ACC112 (cell line): Measurements from ENCODE around the gene ISX.

Source experiments
- H2AFZ ChIP-seq: fragments of 200-600 bp; sonication (generic); one replicate; pipeline ENCODE4 v1.6.0; 2017; ENCODE audit warnings: antibody characterized with exemption, low read length; ENCODE audit not compliant: unreplicated experiment
- H3K27ac ChIP-seq: fragments of 200-600 bp; sonication (generic); 2 replicates; pipeline ENCODE4 v1.5.1; 2014; ENCODE audit warnings: low read depth, mild to moderate bottlenecking, antibody characterized with exemption, low read length, moderate library complexity
- H3K27me3 ChIP-seq: fragments of 200-600 bp; sonication (generic); 2 replicates; pipeline ENCODE4 v1.6.1; 2014; ENCODE audit warnings: mild to moderate bottlenecking, antibody characterized with exemption, low read length, moderate library complexity, mixed read lengths; ENCODE audit not compliant: insufficient read depth
- H3K36me3 ChIP-seq: fragments of 200-600 bp; sonication (generic); 2 replicates; pipeline ENCODE4 v1.6.1; 2016; ENCODE audit warnings: mild to moderate bottlenecking, antibody characterized with exemption, low read length, moderate library complexity, mixed read lengths; ENCODE audit not compliant: insufficient read depth
- H3K4me1 ChIP-seq: fragments of 200-600 bp; sonication (generic); one replicate; pipeline ENCODE4 v1.6.1; 2016; ENCODE audit warnings: low read length, mixed read lengths; ENCODE audit not compliant: insufficient read depth, unreplicated experiment, control insufficient read depth
- H3K4me3 ChIP-seq: fragments of 200-600 bp; sonication (generic); 2 replicates; pipeline ENCODE4 v1.5.1; 2014; ENCODE audit warnings: mild to moderate bottlenecking, low read depth, low read length
- H3K79me2 ChIP-seq: fragments of 200-600 bp; sonication (generic); one replicate; pipeline ENCODE4 v1.6.0; 2016; ENCODE audit warnings: low read length; ENCODE audit not compliant: control insufficient read depth, unreplicated experiment, insufficient read depth

ISX gene

DNA sequence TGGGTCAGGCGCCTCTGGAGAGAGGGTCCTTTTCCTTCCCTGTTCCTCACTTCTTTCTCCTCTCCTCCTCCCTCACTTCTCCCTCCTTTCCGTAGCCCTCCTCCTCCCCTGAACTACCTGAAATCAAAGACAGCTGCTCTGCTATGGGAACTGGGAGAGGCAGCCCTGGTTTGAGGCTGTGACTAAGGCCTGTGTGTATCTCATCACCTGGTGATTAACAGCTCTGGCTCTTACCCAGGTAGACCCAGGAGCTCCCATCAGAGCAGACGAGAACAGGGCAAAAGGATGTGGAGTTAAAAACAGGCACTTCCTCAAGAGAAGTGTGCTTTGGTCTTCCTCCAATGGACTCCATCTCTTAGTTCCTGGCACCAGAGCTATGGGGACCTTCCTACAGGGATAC, 5.8 kb downstream of the ISX start:
- Histone ChIP-seq H2AFZ (no peak overlapping the region), H3K27me3 (no peaks in the 10 kb centered on the region), H3K79me2 (no peaks in the 10 kb centered on the region), H3K36me3 (no peaks in the 10 kb centered on the region), H3K27ac (no peak overlapping the region), H3K4me1 (no peaks in the 10 kb centered on the region), H3K4me3 (no peak overlapping the region)

- Histone ChIP-seq H3K36me3 (no peaks in the 10 kb centered on the region), H3K79me2 (no peaks in the 10 kb centered on the region), H3K27me3 (no peaks in the 10 kb centered on the region), H3K4me1 (no peaks in the 10 kb centered on the region), H3K27ac (no peak overlapping the region), H2AFZ (no peak overlapping the region), H3K4me3 (no peak overlapping the region)
Observed at GRCh38 chr22:35072925-35073324, 7.0 kb downstream of the ISX start.

DNA sequence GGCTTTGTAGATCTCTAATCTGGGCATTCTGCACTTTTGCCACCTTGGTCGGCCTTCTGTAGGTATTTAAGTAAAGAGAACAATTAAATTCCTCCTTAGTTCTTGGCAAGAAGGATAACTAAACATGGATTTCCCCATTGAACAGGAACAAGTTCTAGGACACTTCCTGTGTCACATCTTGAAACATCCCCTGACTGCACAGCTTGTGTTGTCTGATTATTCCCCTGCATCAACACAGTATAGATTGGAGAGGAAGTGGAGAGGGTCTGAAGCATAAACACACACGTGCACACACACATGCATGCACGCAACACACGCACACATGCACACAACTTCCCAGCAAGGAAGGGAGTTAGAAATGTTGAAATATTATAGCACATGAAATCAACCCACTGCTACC, 8.6 kb downstream of the ISX start:
- Histone ChIP-seq H3K27me3 (no peaks in the 10 kb centered on the region), H3K79me2 (no peaks in the 10 kb centered on the region), H3K4me3 (no peak overlapping the region), H2AFZ (no peak overlapping the region), H3K4me1 (no peaks in the 10 kb centered on the region), H3K36me3 (no peaks in the 10 kb centered on the region), H3K27ac (no peak overlapping the region)

DNA sequence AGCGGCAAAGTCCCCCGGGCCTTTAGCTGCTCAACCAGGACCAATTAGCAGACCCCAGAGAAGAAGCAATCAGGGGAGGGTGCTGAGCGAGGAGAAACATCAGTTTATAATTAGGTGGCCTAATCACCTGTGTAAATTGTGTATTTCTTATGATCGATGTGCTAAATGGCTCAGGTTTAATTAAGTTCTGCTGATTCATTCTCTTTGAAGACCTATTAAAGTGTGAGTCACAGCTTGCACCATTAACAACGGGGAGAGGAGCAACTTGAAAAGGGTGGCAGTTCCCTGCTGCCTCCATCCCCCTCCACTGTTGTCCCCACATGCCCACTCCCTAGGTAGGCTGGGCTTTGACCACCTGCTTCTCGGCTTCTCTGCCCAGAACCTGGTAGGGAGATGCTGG, 10.7 kb downstream of the ISX start:
- no peak overlapping the region for H2AFZ ChIP-seq
- no peaks in the 10 kb centered on the region for H3K79me2 ChIP-seq
- no peaks in the 10 kb centered on the region for H3K36me3 ChIP-seq
- no peaks in the 10 kb centered on the region for H3K27me3 ChIP-seq
- no peak overlapping the region for H3K4me3 ChIP-seq
- no peaks in the 10 kb centered on the region for H3K4me1 ChIP-seq
- H3K27ac ChIP-seq = no peak overlapping the region

DNA sequence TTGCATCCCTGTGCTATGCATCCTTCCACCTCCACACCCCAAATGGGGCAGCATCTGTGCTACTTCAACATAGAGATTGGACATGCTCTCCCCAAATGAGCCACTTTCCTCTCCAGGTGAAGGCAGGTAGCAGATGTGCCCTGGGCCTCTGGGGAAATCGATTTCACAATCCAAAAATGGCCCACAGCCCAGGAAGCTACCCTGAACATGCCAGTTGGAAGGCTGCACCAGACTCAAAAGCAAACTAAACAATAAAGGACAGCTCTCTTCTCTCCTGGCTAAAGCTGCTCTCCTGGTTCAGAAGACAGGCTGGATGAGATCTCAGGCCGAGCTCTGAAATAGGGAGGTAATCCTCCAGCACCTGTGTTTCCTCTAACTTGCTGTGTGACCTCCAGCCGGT, 19.7 kb downstream of the ISX start:
- Histone ChIP-seq H3K36me3 (no peaks in the 10 kb centered on the region), H3K27me3 (no peaks in the 10 kb centered on the region), H3K27ac (no peak overlapping the region), H2AFZ (no peak overlapping the region), H3K4me3 (no peak overlapping the region), H3K79me2 (no peaks in the 10 kb centered on the region), H3K4me1 (no peaks in the 10 kb centered on the region)

- Histone ChIP-seq H2AFZ (no peak overlapping the region), H3K36me3 (no peaks in the 10 kb centered on the region), H3K79me2 (no peaks in the 10 kb centered on the region), H3K4me3 (no peak overlapping the region), H3K27ac (no peak overlapping the region), H3K4me1 (no peaks in the 10 kb centered on the region), H3K27me3 (no peaks in the 10 kb centered on the region)
Observed at GRCh38 chr22:35089139-35089538, 23.2 kb downstream of the ISX start.

DNA sequence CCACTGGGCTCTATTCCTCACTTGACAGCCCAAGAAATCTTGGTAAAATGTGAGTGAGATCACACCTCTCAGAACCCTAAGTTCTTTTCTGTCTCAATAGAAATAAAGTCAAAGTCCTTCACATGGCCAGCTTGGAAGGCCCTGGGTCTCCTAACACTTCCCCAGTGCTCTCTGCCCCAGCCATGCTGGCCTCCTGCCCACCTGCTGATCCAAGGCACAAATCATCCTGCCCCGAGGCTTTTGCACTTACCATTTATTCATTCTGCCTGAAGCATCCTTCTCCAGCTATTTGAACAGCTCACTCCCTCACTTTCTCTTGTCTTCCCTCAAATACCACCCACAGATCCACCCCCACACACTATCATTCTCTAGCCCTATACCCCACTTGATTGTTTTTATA, 26.4 kb downstream of the ISX start:
- H3K79me2 ChIP-seq = no peaks in the 10 kb centered on the region
- H3K27me3 ChIP-seq = no peaks in the 10 kb centered on the region
- no peak overlapping the region for H3K27ac ChIP-seq
- H3K4me1 ChIP-seq = no peaks in the 10 kb centered on the region
- H3K4me3 ChIP-seq = no peak overlapping the region
- H3K36me3 ChIP-seq = no peaks in the 10 kb centered on the region
- no peak overlapping the region for H2AFZ ChIP-seq

GRCh38 chr22:35098921-35099320, 33.0 kb downstream of the ISX start:
- H3K4me3 ChIP-seq = no peak overlapping the region
- no peak overlapping the region for H2AFZ ChIP-seq
- H3K36me3 ChIP-seq = no peaks in the 10 kb centered on the region
- H3K79me2 ChIP-seq = no peaks in the 10 kb centered on the region
- H3K27me3 ChIP-seq = no peaks in the 10 kb centered on the region
- H3K27ac ChIP-seq = no peak overlapping the region
- H3K4me1 ChIP-seq = no peaks in the 10 kb centered on the region

DNA sequence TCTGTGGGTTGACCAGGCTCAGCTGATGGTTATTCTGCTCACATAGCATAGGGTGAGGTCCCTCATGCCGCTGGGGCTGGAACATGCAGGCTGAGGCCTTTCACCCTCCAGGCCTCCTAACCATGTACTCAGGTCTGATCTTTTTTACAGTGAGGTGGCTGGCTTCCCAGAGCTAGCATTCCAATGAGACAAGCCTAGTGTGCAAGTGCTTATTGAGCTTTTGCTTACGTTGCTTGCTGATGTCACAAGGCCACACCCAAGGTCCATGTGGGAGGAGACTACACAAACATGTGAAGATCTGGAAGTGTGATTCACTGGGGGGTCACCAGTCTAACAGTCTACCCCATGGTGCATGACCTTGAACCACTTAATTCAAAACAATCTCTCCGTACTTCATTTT, 33.9 kb downstream of the ISX start:
- no peaks in the 10 kb centered on the region for H3K4me1 ChIP-seq
- no peaks in the 10 kb centered on the region for H3K79me2 ChIP-seq
- H3K27ac ChIP-seq = no peak overlapping the region
- H2AFZ ChIP-seq = no peak overlapping the region
- no peaks in the 10 kb centered on the region for H3K36me3 ChIP-seq
- H3K4me3 ChIP-seq = no peak overlapping the region
- no peaks in the 10 kb centered on the region for H3K27me3 ChIP-seq

- Histone ChIP-seq H3K79me2 (no peaks in the 10 kb centered on the region), H3K4me1 (no peaks in the 10 kb centered on the region), H3K36me3 (no peaks in the 10 kb centered on the region), H3K4me3 (no peak overlapping the region), H3K27me3 (no peaks in the 10 kb centered on the region), H3K27ac (no peak overlapping the region), H2AFZ (no peak overlapping the region)
Observed at GRCh38 chr22:35102663-35103062, 36.7 kb downstream of the ISX start.

DNA sequence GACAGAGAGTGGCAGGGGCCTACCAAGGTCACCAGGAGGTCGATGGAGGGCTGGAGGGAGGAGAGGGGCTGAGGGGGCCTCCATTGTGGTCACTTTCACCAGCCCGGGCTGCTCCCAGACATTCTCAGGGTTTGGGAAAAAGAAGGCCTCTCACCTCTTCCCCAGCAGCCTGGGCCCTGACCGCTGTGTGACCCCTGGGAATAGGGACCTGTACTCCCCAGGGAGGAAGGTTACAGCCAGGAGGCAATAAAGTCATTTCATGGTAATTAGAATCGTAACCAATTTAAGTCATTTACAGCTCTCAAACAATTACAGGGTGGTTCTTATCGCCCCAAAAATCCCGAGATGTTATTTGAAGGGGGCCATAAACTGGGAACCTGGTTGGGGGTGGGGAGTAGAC, 37.8 kb downstream of the ISX start:
- H2AFZ ChIP-seq = no peak overlapping the region
- no peaks in the 10 kb centered on the region for H3K36me3 ChIP-seq
- H3K79me2 ChIP-seq = no peaks in the 10 kb centered on the region
- H3K27ac ChIP-seq = no peak overlapping the region
- H3K4me3 ChIP-seq = no peak overlapping the region
- H3K4me1 ChIP-seq = no peaks in the 10 kb centered on the region
- no peaks in the 10 kb centered on the region for H3K27me3 ChIP-seq

DNA sequence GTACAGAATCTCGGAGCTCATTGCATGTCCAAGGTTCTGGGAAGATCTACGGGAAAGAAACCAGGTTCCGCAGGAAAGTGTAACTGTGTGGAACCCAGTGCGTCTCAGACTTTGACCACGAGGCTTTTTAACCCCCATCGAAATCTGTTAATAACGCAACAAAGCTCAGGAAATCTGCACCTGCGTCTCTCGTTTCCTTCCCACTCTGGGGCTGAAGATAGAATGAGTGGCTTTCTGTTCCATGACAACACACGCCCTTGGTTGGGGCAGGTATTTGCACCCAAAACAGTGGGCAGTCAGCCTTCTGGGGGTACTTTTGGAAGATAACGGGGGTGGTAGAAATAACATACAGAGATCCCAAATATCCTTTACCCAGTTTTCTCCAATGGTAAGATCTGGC, 38.5 kb downstream of the ISX start:
- H3K27ac ChIP-seq = no peak overlapping the region
- H3K79me2 ChIP-seq = no peaks in the 10 kb centered on the region
- no peak overlapping the region for H2AFZ ChIP-seq
- no peak overlapping the region for H3K4me3 ChIP-seq
- no peaks in the 10 kb centered on the region for H3K4me1 ChIP-seq
- H3K27me3 ChIP-seq = no peaks in the 10 kb centered on the region
- no peaks in the 10 kb centered on the region for H3K36me3 ChIP-seq
